Measurements from ENCODE around the gene DAO.

DNA sequence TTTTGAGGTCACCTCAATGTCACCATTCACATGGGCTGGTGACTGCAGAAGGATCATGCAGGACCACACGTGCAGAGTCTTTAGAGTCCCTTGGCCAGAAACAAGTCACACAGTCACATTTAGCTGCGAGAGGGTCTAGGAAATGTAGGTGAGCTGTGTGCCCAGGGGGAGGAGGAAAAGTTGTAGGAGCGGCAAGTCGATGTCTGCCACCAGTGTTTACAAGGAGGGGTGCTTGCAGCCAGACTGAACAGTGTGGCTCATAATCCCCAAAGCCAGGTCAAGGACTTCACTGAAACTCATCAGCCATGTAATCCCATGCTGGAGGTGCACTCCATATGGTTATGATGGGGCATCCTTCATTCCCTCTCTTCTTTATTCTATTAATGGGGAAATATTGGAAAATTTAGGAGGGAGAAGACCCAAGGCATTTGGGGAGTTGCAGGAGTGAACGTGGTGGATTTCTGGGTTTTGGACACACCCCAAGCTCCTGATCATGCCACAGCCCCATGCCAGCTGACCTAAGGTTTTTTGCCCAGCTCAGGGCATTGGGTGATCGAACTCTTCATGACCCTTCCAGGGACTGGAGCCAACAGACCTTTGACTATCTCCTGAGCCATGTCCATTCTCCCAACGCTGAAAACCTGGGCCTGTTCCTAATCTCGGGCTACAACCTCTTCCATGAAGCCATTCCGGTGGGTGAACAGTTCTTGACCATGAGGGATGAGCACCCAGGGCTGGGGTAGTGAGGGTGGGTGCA is 7.2 kb downstream of the DAO start:
- TF ChIP-seq, protein P1, sequence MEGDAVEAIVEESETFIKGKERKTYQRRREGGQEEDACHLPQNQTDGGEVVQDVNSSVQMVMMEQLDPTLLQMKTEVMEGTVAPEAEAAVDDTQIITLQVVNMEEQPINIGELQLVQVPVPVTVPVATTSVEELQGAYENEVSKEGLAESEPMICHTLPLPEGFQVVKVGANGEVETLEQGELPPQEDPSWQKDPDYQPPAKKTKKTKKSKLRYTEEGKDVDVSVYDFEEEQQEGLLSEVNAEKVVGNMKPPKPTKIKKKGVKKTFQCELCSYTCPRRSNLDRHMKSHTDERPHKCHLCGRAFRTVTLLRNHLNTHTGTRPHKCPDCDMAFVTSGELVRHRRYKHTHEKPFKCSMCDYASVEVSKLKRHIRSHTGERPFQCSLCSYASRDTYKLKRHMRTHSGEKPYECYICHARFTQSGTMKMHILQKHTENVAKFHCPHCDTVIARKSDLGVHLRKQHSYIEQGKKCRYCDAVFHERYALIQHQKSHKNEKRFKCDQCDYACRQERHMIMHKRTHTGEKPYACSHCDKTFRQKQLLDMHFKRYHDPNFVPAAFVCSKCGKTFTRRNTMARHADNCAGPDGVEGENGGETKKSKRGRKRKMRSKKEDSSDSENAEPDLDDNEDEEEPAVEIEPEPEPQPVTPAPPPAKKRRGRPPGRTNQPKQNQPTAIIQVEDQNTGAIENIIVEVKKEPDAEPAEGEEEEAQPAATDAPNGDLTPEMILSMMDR (conservative IDR thresholded peaks at IDR 0.05; ENCODE audit: low read length): no peak
- TF ChIP-seq EZH2phosphoT487 (IDR thresholded peaks at IDR 0.05; ENCODE audit: borderline replicate concordance, low read depth, low read length): no peak
